Progenitor cell of endocrine pancreas (in vitro differentiated cells): ENCODE results near the gene ATR. TPM values are rescaled to one million over a fixed set of nuclear protein-coding genes. Genes with fewer than 3 reads are reported as not detected.
A peak's percentile ranks its signal among the peaks of the same experiment; 100 is the strongest.
"Not testable (repeated sequence)": the region's sequence is repeated elsewhere in the genome, so short reads cannot be mapped to it uniquely, and the experiment has no call there.

ENCODE experiments used
- DNase-seq: peaks from one replicate; pipeline ENCODE4 v3.0.0; 2021; ENCODE audit warnings: low spot score; ENCODE audit not compliant: unreplicated experiment
- H3K27ac Mint-ChIP-seq: 2 replicates; pipeline ENCODE4 v1.8.0; 2021; ENCODE audit warnings: mild to moderate bottlenecking, moderate library complexity, mixed read lengths
- H3K27me3 Mint-ChIP-seq: 2 replicates; pipeline ENCODE4 v1.8.0; 2021; ENCODE audit warnings: mixed read lengths
- H3K36me3 Mint-ChIP-seq: 2 replicates; pipeline ENCODE4 v1.8.0; 2022; ENCODE audit warnings: mixed read lengths; ENCODE audit not compliant: insufficient read depth
- H3K4me1 Mint-ChIP-seq: 2 replicates; pipeline ENCODE4 v1.8.0; 2021; ENCODE audit warnings: low read depth, mixed read lengths
- H3K4me3 Mint-ChIP-seq: 2 replicates; pipeline ENCODE4 v1.8.0; 2021; ENCODE audit warnings: low read depth, mild to moderate bottlenecking, moderate library complexity, mixed read lengths
- H3K9me3 Mint-ChIP-seq: 2 replicates; pipeline ENCODE4 v1.8.0; 2021; ENCODE audit warnings: low read depth, mixed read lengths
- CTCF ChIP-seq: fragments of 200-600 bp; sonication (generic); IDR thresholded peaks from one replicate; pipeline ENCODE4 v1.5.0; 2021; ENCODE audit warnings: antibody characterized with exemption, mild to moderate bottlenecking; ENCODE audit not compliant: unreplicated experiment
- total RNA-seq: library from RNA; stranded (reverse); gene quantifications from 2 replicates; pipeline ENCODE4 v1.2.1, GENCODE V29; 2021

Gene ATR
- total RNA-seq, 1 donor from 2014 or later: 20.3 TPM

- no peak for TF ChIP-seq CTCF
- peaks cover 5% of the 10 kb centered on the region for H3K36me3 Mint-ChIP-seq
- no peaks in the 10 kb centered on the region for H3K9me3 Mint-ChIP-seq
- H3K4me3 Mint-ChIP-seq: peak overlapping the region; percentile 92
- DNase-seq: no peak
- H3K4me1 Mint-ChIP-seq: peaks cover 17% of the 10 kb centered on the region
- peak overlapping the region; percentile 100 for H3K27ac Mint-ChIP-seq
- H3K27me3 Mint-ChIP-seq: no peaks in the 10 kb centered on the region
Observed at GRCh38 chr3:142595141-142595540, 16.6 kb upstream of the ATR start.

- H3K27me3 Mint-ChIP-seq: not testable (repeated sequence)
Observed at GRCh38 chr3:142592268-142592667, 13.7 kb upstream of the ATR start.

GRCh38 chr3:142588703-142589102 is 10.2 kb upstream of the ATR start:
- Mint-ChIP-seq H3K36me3 (no peaks in the 10 kb centered on the region), H3K4me3 (no peak overlapping the region), H3K27ac (no peak overlapping the region), H3K27me3 (peaks cover 2% of the 10 kb centered on the region), H3K9me3 (no peaks in the 10 kb centered on the region), H3K4me1 (no peaks in the 10 kb centered on the region)
- no peak for TF ChIP-seq CTCF
- DNase-seq: no peak

More at GRCh38 chr3:142592268-142592667, 13.7 kb upstream of the ATR start:
- H3K4me1 Mint-ChIP-seq, DNase-seq, H3K9me3 Mint-ChIP-seq, H3K27ac Mint-ChIP-seq, H3K36me3 Mint-ChIP-seq, H3K4me3 Mint-ChIP-seq: not testable (repeated sequence)

- Mint-ChIP-seq H3K4me1 (no peaks in the 10 kb centered on the region), H3K9me3 (no peaks in the 10 kb centered on the region), H3K4me3 (no peak overlapping the region), H3K36me3 (no peaks in the 10 kb centered on the region), H3K27ac (no peak overlapping the region), H3K27me3 (peaks cover 9% of the 10 kb centered on the region)
- peak; percentile 24 for DNase-seq
- peak; percentile 72 for TF ChIP-seq CTCF
Observed at GRCh38 chr3:142586803-142587406, 8.4 kb upstream of the ATR start.

- not testable (repeated sequence) for H3K9me3 Mint-ChIP-seq, H3K27me3 Mint-ChIP-seq, H3K36me3 Mint-ChIP-seq, DNase-seq, H3K4me3 Mint-ChIP-seq
- H3K4me1 Mint-ChIP-seq: peaks cover 13% of the 10 kb centered on the region
- peak overlapping the region; percentile 22 for H3K27ac Mint-ChIP-seq
Observed at GRCh38 chr3:142581070-142581469, 2.5 kb upstream of the ATR start.

- Mint-ChIP-seq H3K4me1 (peaks cover 13% of the 10 kb centered on the region), H3K9me3 (no peaks in the 10 kb centered on the region), H3K27me3 (peaks cover 9% of the 10 kb centered on the region), H3K36me3 (no peaks in the 10 kb centered on the region), H3K27ac (peak overlapping the region; percentile 63), H3K4me3 (peak overlapping the region; percentile 97)
- no peak for TF ChIP-seq CTCF
- no peak for DNase-seq
Observed at GRCh38 chr3:142580061-142580423, 1.5 kb upstream of the ATR start.
